ENCODE results near the gene SOAT2.

GRCh38 chr12:53086361-53086760 lies 16.9 kb upstream of the SOAT2 start:
- TF ChIP-seq CTCF (IDR thresholded peaks at IDR 0.05): no peak
- no peak for TF ChIP-seq POLR2A (IDR thresholded peaks at IDR 0.05)
